Fibroblast of the aortic adventitia (primary cell): ENCODE measurements around the gene EIF4ENIF1. TPM values are rescaled to one million over a fixed set of nuclear protein-coding genes. Genes with fewer than 3 reads are reported as not detected.
A peak's percentile ranks its signal among the peaks of the same experiment; 100 is the strongest.
"Not testable (repeated sequence)": the region's sequence is repeated elsewhere in the genome, so short reads cannot be mapped to it uniquely, and the experiment has no call there.

ENCODE experiments used
- DNase-seq: peaks from one replicate; pipeline ENCODE4 v3.0.0-alpha.2; 2010; ENCODE audit warnings: low read depth
- H3K4me3 ChIP-seq: 2 replicates; pipeline ENCODE4 v1.5.1; 2011; ENCODE audit warnings: low read depth, mild to moderate bottlenecking, control low read depth, low read length, moderate library complexity
- total RNA-seq: library from RNA; depleted of rRNA; stranded (reverse); fragments of >200 nt; gene quantifications from 2 replicates; pipeline ENCODE4 v1.2.3, GENCODE V29; 2012; ENCODE audit warnings: low replicate concordance
- TF ChIP-seq, protein P1 (sequence below): IDR thresholded peaks from 2 replicates; pipeline ENCODE4 v1.5.1; 2011; ENCODE audit warnings: mild to moderate bottlenecking, low read length, control low read depth, inconsistent platforms; ENCODE audit not compliant: insufficient read depth

EIF4ENIF1 gene
- total RNA-seq, 1 donor = 15.4 TPM

- no peak for DNase-seq
- TF ChIP-seq, protein P1, sequence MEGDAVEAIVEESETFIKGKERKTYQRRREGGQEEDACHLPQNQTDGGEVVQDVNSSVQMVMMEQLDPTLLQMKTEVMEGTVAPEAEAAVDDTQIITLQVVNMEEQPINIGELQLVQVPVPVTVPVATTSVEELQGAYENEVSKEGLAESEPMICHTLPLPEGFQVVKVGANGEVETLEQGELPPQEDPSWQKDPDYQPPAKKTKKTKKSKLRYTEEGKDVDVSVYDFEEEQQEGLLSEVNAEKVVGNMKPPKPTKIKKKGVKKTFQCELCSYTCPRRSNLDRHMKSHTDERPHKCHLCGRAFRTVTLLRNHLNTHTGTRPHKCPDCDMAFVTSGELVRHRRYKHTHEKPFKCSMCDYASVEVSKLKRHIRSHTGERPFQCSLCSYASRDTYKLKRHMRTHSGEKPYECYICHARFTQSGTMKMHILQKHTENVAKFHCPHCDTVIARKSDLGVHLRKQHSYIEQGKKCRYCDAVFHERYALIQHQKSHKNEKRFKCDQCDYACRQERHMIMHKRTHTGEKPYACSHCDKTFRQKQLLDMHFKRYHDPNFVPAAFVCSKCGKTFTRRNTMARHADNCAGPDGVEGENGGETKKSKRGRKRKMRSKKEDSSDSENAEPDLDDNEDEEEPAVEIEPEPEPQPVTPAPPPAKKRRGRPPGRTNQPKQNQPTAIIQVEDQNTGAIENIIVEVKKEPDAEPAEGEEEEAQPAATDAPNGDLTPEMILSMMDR = no peak
- no peak overlapping the region for H3K4me3 ChIP-seq
Observed at GRCh38 chr22:31501738-31502137, 12.1 kb upstream of the EIF4ENIF1 start.

- H3K4me3 ChIP-seq = peak overlapping the region; percentile 74
- peak; percentile 0 for DNase-seq
- TF ChIP-seq, protein P1 = no peak
Observed at GRCh38 chr22:31497148-31497938, 7.7 kb upstream of the EIF4ENIF1 start.

- TF ChIP-seq, protein P1 = no peak
- peak; percentile 11 for DNase-seq
- peak overlapping the region; percentile 74 for H3K4me3 ChIP-seq
Observed at GRCh38 chr22:31496735-31497146, 7.1 kb upstream of the EIF4ENIF1 start.

GRCh38 chr22:31496007-31496734 is 6.5 kb upstream of the EIF4ENIF1 start, which contains the start of gene SFI1:
Gene SFI1 (plus strand): TSS chr22:31496536. CDS start chr22:31508285, 11,749 bp downstream.
- peak within 1 kb of the TSS; percentile 74 for H3K4me3 ChIP-seq
- DNase-seq = peak; percentile 88
- TF ChIP-seq, protein P1 = peak; percentile 32

DNA sequence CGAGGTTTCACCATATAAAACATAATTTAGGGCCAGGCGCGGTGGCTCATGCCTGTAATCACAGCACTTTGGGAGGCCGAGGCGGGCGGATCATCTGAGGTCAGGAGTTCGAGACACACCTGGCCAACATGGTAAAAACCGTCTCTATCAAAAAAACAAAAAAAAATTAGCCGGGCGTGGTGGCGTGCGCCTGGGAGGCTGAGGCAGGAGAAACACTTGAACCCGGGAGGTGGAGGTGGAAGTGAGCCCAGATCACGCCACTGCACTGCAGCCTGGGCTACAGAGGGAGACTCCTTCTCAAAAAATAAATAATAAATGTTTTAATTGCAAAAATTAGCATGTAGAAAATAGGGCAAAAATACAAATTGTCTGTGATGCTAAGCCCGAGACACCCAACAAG is 5.7 kb upstream of the EIF4ENIF1 start:
- DNase-seq = no peak
- H3K4me3 ChIP-seq = peak overlapping the region; percentile 74
- TF ChIP-seq, protein P1 = no peak

GRCh38 chr22:31493355-31493754 is 3.7 kb upstream of the EIF4ENIF1 start:
- not testable (repeated sequence) for H3K4me3 ChIP-seq, DNase-seq

GRCh38 chr22:31492151-31492550 is 2.5 kb upstream of the EIF4ENIF1 start:
- no peak overlapping the region for H3K4me3 ChIP-seq
- DNase-seq = no peak
- TF ChIP-seq, protein P1 = no peak
